HG02678 (cell line): ENCODE results near the gene TNP2.

Experiments used
- ATAC-seq: cut with Tn5 transposase; IDR thresholded peaks from one replicate; pipeline ENCODE4 v1.9.1; 2021; ENCODE audit warnings: mild to moderate bottlenecking, moderate library complexity; ENCODE audit not compliant: unreplicated experiment

TNP2 gene

DNA sequence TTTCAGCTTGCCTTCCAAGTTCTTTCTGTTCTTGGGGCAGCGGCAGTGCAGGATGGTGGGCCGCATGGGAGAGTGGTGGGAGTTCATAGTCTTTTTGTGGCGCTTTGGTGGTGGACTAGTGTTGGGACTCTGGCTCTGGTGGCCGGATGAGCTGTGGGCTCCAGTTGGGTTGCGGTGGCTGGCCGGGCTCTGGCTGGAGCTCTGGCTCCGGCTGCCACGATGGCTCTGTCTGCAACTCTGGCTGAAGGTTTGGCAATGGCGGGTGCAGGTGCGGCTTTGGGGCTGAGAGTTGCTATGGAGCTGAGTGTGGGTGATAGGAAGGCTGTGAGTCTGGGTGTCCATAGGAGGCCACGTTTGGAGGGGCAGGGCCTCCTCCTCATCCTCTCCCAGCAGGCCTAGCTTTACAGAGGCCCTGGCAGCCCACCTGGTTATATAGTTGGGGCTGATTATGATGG, at the start of gene TNP2:
Gene TNP2, minus strand, starts transcription at position 405 of the 455 bp plus-strand sequence. Its CDS starts 63 bp downstream, at position 342.
- ATAC-seq, result no peak

- no peak for ATAC-seq
Observed at GRCh38 chr16:11318817-11319216, 49.7 kb upstream of the TNP2 start.

- no peak for ATAC-seq
Observed at GRCh38 chr16:11316331-11317015, 47.3 kb upstream of the TNP2 start.

DNA sequence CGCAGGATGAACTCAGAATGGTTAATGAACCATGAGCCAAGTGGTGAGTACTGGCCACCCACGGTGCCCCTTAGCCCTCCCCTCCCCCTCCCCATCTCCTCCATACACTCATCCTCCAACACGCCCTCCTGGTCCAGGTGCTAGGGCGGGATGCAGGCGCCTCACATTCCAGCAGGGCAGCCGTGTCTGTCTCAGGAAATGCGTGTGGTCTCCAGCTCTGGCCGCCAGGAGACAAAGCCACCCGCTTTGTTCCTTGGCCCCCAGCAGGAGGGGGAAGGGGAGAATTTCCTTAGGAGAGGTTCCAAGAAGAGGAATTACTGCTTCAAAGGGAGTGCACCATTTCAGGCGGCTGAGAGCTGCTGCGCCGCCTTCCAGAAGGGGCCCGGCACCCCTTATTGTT, 46.4 kb upstream of the TNP2 start:
- no peak for ATAC-seq

GRCh38 chr16:11314309-11314894, 45.3 kb upstream of the TNP2 start:
- ATAC-seq, result no peak

GRCh38 chr16:11313493-11314308, 44.6 kb upstream of the TNP2 start:
- no peak for ATAC-seq

- ATAC-seq, result no peak
Observed at GRCh38 chr16:11312718-11313492, 43.8 kb upstream of the TNP2 start.

DNA sequence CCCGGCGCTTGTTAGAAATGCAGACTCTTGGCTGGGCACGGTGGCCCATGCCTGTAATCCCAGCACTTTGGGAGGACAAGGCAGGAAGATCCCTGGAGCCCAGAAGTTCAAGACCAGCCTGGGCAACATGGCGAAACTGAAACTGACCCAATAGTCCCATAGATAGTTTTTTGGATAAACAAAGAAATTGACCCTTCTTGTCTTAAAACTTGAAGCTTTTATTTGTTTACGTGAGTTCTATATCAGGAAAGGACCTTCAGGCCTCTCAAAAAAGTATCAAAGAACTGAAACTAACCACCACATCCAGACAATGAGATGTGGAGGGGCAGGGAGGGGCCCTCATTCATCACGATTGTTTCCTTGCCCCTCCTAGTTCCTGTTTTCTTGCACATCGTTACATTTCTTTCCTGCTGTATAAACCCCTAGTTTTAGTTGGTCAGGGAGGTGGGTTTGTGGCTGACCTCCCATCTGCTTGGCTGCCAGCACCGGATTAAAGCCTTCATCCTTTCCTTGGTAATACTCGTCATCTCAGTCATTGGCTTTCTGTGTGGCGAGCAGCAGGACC, 42.0 kb upstream of the TNP2 start:
- peak; percentile 38 for ATAC-seq

DNA sequence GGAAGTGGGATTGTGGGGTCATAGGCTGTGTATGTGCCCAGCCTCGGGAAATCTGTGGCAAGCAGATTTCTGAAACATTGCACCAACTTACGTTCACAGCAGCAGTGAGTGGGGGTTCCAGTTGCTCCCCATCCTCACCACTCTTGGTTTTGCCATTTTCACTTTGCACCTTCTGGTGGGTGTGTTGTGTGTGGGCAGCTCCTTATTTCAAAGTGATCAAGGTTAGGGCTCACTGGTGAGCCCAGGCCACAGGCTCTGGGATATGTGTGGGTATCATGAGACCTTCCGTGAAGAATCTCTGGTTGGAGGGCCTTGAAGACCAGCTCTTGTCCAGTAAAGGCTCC, 41.5 kb upstream of the TNP2 start:
- no peak for ATAC-seq

DNA sequence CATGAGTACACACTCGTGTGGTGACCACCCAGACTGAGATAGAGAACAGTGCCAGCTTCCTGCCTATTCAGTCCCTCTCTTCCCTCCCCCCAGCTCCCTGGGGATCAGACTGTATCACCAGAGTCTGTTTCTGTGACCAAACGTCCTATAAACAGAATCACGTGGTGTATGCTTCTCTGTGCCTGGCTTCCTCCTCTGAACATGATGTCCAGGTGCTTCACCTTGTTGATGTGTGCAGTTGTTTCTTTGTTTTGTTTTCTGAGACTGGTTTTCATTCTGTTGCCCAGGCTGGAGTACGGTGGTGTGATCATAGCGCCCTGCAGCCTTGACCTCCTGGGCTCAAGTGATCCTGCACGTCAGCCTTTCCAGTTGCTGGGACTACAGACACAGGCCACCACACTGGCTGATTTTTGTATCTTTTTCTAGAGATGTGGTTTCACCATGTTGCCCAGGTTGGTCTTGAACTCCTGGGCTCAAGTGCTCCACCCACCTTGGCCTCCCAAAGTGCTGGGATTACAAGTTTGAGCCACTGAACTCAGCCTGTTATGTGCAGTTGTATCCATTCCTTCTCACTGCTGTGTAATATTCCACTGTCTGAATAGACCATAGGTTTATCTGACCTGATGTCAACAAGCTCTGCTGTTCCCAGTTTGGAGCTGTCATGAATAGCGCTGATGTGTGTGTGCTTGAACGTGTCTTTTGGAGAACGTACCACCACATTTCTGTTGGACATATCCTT, 40.9 kb upstream of the TNP2 start:
- peak; percentile 47 for ATAC-seq

DNA sequence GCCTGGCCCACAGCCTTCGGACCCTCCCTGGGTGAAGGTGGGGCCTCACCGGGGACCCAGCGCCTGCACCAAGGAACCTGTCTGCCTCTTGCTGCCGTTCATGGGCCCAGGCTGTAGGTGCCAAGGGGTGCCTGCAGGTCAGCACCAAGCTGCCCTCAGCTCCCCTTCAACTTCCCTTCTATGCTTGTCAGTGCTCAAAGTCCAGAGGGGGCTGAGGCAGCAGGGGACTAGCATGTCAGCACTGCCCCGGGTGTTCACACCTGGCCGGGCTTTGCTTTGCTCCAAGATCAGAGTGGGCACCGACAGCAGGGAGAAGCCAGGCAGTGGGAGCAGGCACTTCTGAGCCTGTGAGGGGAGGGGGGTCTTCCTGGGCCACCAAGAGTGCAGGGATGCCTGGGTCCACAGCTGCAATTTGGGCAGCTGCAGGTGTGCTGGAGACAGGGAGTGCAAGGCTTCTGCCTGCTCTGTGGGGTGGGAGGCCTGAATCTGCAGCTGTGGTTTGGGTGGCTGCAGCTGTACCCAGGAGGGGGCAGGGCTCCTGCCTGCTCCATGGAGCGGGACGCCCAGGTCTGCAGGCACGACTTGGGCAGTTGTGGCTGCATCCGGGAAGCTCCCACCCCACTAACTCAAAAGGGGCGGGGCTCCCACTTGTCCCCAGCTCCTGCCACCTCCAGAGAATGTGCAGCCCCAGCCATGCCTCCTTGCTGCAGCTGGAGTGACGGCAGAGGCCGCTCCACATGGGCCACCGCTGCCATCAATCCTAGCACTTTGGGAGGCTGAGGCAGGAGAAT, 39.6 kb upstream of the TNP2 start:
- ATAC-seq, result peak; percentile 35

DNA sequence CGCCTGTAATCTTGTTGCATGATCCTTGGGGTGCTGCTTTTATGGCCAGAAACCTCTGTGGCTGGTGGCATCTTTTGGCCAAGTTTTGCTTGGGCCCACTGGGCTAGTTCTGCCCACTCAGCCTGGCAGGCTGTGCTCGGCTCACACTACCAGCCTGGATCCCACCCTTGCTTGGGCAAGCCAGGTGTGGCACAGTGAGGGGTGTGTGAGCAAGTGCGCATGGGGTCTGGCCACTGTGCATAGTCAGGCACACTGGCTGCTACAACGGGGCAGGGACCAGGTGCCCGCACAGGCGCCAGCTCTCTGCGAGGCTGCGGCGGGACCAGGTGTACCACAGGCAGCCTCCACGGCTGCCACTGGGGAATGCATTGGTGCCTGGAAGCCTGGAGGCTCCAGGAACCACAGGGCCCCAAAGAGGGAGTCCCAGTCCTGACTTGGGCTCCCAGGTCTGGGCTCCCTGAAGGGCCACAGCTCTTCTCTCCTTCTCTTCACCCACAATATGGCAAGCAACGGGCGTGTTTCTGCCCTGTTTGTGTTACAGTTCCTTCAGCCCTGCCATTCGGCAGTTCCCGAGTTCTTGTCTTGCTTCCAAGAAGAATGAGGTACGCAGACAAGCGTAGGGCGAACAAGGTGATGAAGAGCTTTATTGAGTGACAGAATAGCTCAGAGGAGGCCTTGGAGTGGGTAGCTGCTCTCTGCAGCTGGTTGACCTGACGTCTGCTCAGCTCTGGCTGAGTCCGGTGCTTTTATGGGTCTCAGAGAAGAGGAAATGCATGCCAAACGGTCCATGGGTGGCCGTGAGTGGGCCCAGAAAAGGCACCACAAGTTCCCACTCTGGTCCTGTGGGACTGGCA, 38.7 kb upstream of the TNP2 start:
- ATAC-seq, result no peak

DNA sequence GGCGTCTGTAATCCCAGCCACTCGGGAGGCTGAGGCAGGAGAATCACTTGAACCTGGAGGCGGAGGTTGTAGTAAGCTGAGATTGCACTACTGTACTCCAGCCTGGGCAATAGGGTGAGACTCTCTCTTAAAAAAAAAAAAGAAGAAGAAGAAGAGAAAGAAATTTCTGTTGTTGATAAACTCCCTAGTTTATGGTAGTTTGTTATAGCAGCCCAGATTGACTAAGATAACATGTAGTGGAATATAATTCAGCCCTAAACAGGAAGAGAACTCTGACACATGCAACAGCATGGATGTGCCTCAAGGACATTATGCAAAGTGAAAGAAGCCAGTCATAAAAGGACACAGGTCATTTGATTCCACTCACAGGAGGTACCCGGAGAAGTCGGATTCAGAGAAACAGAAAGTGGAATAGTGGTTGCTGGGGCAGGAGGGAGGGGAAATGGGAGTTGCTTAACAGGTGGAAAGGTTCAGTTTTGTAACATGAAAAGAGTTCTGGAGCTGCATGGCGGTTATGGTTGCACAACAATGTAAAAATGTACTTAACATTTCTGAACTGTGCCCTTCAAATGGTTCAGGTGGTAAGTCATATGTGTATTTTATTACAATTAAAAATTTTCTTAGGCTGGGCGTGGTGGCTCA, 38.0 kb upstream of the TNP2 start:
- no peak for ATAC-seq

DNA sequence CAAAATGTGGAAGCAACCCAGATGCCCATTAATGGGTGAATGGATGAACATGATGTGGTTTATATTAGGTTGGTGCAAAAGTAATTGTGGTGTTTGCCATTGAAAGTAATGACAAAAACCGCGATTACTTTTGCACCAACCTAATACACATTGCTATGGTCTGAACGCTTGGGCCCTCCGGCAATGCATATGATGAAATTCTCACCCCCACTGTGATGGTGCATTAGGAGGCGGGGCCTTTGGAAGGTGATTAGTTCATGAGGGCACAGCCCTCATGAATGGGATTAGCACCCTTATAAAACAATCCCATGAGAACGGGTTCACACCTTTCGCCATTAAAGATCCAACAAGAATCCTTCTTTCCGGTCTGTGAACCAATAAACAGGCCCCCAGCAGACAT, 37.3 kb upstream of the TNP2 start:
- ATAC-seq, result no peak

DNA sequence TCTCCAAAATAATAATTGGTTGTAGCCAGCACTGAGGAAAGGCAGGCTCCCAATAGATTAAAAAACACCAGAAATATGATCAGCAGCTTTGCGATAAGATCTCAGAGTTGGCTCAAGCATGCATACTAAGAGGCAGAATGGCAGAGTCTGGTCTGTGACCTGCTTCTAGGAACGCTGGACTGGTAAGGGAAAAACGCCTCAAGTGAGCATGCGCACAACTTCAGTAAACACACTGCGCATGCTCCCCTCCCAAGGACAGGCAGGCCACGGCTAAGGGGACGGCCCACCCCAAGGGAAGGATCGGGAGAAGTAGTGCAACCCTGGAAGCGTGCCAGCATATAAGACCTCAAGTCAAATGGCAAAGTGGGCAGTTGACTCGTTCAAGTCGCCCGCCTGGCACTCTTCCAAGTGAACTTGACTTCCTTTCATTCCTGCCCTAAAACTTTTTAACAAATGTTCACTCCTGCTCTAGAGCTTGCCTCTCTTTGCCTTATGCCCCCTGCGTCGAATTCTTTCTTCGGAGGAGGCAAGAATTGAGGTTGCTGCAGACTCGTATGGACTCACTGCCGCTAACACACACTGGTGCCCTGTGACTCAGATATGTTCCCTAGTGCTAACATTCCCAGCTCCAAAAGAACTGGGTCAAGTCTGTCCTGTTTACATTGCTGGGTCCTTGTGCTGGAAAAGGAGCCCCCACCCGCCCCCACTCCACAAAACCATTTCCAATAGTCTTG, 34.4 kb upstream of the TNP2 start:
- no peak for ATAC-seq

- no peak for ATAC-seq
Observed at GRCh38 chr16:11302977-11303376, 33.9 kb upstream of the TNP2 start.
